Mesendoderm (in vitro differentiated cells): ENCODE measurements around the gene GPR39.
A peak's percentile ranks its signal among the peaks of the same experiment; 100 is the strongest.

Experiments used
- DNase-seq: peaks from one replicate; pipeline ENCODE4 v3.0.0; 2013
- H2AK5ac ChIP-seq: 2 replicates; pipeline ENCODE4 v1.6.1; 2013; ENCODE audit warnings: low read length, inconsistent platforms
- H2BK120ac ChIP-seq: 2 replicates; pipeline ENCODE4 v1.6.1; 2013; ENCODE audit warnings: low read depth, mild to moderate bottlenecking, low read length, moderate library complexity, mixed read lengths
- H2BK15ac ChIP-seq: replicated peaks from 2 replicates; pipeline ENCODE4 v1.6.1; 2013; ENCODE audit warnings: low read depth, mild to moderate bottlenecking, moderate library complexity
- H2BK5ac ChIP-seq: 2 replicates; pipeline ENCODE4 v1.6.1; 2013; ENCODE audit warnings: low read length, inconsistent platforms
- H3K18ac ChIP-seq: 2 replicates; pipeline ENCODE4 v1.6.1; 2013; ENCODE audit warnings: mild to moderate bottlenecking, low read length, mixed read lengths
- H3K23ac ChIP-seq: one replicate; pipeline ENCODE4 v1.6.1; 2013; ENCODE audit warnings: low read length
- H3K27ac ChIP-seq: 2 replicates; pipeline ENCODE4 v1.5.1; 2013; ENCODE audit warnings: low read depth, mild to moderate bottlenecking, inconsistent platforms, low read length, moderate library complexity
- H3K27me3 ChIP-seq: 2 replicates; pipeline ENCODE4 v1.6.1; 2013; ENCODE audit warnings: low read length, control low read depth, mild to moderate bottlenecking, inconsistent platforms; ENCODE audit not compliant: insufficient read depth, poor library complexity
- H3K36me3 ChIP-seq: 2 replicates; pipeline ENCODE4 v1.6.1; 2013; ENCODE audit warnings: low read length, inconsistent platforms; ENCODE audit not compliant: control insufficient read depth, insufficient read depth
- H3K4ac ChIP-seq: one replicate; pipeline ENCODE4 v1.6.1; 2013; ENCODE audit warnings: low read depth, mild to moderate bottlenecking, low read length, moderate library complexity
- H3K4me1 ChIP-seq: 2 replicates; pipeline ENCODE4 v1.6.1; 2013; ENCODE audit warnings: low read depth, low read length, inconsistent platforms; ENCODE audit not compliant: control insufficient read depth
- H3K4me2 ChIP-seq: 2 replicates; pipeline ENCODE4 v1.6.1; 2013; ENCODE audit warnings: low read length
- H3K4me3 ChIP-seq: 2 replicates; pipeline ENCODE4 v1.5.1; 2013; ENCODE audit warnings: mild to moderate bottlenecking, low read length
- H3K56ac ChIP-seq: one replicate; pipeline ENCODE4 v1.6.1; 2013; ENCODE audit warnings: low read length
- H3K79me1 ChIP-seq: 2 replicates; pipeline ENCODE4 v1.6.1; 2013; ENCODE audit warnings: low read length, inconsistent platforms
- H3K79me2 ChIP-seq: 2 replicates; pipeline ENCODE4 v1.6.1; 2013; ENCODE audit warnings: mild to moderate bottlenecking, low read length; ENCODE audit not compliant: control insufficient read depth, insufficient read depth
- H3K9ac ChIP-seq: 2 replicates; pipeline ENCODE4 v1.6.1; 2013; ENCODE audit warnings: low read length, inconsistent platforms
- H4K5ac ChIP-seq: one replicate; pipeline ENCODE4 v1.6.1; 2013; ENCODE audit warnings: low read length
- H4K8ac ChIP-seq: one replicate; pipeline ENCODE4 v1.6.1; 2013; ENCODE audit warnings: low read depth, mild to moderate bottlenecking, control low read depth, low read length, moderate library complexity
- WGBS: extraction: QIAGEN DNeasy Blood & Tissue Kit; methylation state at CpG from one replicate; pipeline ENCODE4 v1.1.7; 2013; ENCODE audit warnings: low lambda C conversion rate, missing lambda C conversion rate; ENCODE audit not compliant: insufficient coverage; ENCODE audit errors: extremely low coverage; 5-methylcytosine and 5-hydroxymethylcytosine counted together

The GPR39 gene

GRCh38 chr2:132374551-132374950 lies 42.1 kb upstream of the GPR39 start:
- H3K79me1 ChIP-seq = no peaks in the 10 kb centered on the region
- H3K56ac ChIP-seq = no peak overlapping the region
- H3K27me3 ChIP-seq = no peaks in the 10 kb centered on the region
- H3K18ac ChIP-seq = no peak overlapping the region
- H3K9ac ChIP-seq = no peak overlapping the region
- H2BK5ac ChIP-seq = no peak overlapping the region
- H3K4me3 ChIP-seq = no peak overlapping the region
- H2BK120ac ChIP-seq = no peak overlapping the region
- no CpG with 5 or more reads among the region's 2 CpGs for WGBS
- no peak overlapping the region for H3K4ac ChIP-seq
- H4K5ac ChIP-seq = no peak overlapping the region
- no peak overlapping the region for H3K4me2 ChIP-seq
- no peak overlapping the region for H3K23ac ChIP-seq
- no peaks in the 10 kb centered on the region for H3K36me3 ChIP-seq
- no peak overlapping the region for H2AK5ac ChIP-seq
- H3K79me2 ChIP-seq = no peaks in the 10 kb centered on the region
- H3K27ac ChIP-seq = no peak overlapping the region
- no peak overlapping the region for H4K8ac ChIP-seq
- no peaks in the 10 kb centered on the region for H3K4me1 ChIP-seq
- DNase-seq = no peak
- no peak overlapping the region for H2BK15ac ChIP-seq

GRCh38 chr2:132374961-132375360 lies 41.6 kb upstream of the GPR39 start:
- Histone ChIP-seq H3K36me3 (no peaks in the 10 kb centered on the region), H2BK120ac (no peak overlapping the region), H2AK5ac (no peak overlapping the region), H3K79me1 (no peaks in the 10 kb centered on the region), H2BK5ac (no peak overlapping the region), H3K27ac (no peak overlapping the region), H3K4ac (no peak overlapping the region), H3K18ac (no peak overlapping the region), H4K5ac (no peak overlapping the region), H4K8ac (no peak overlapping the region), H3K4me2 (no peak overlapping the region), H3K79me2 (no peaks in the 10 kb centered on the region), H3K27me3 (no peaks in the 10 kb centered on the region), H3K4me3 (no peak overlapping the region), H3K4me1 (no peaks in the 10 kb centered on the region), H2BK15ac (no peak overlapping the region), H3K56ac (no peak overlapping the region), H3K23ac (no peak overlapping the region), H3K9ac (no peak overlapping the region)
- no peak for DNase-seq
- WGBS = no CpG with 5 or more reads among the region's 1 CpG

GRCh38 chr2:132381376-132381775 lies 35.2 kb upstream of the GPR39 start:
- no peak overlapping the region for H3K18ac ChIP-seq
- no peaks in the 10 kb centered on the region for H3K36me3 ChIP-seq
- no peak overlapping the region for H3K56ac ChIP-seq
- H3K4me3 ChIP-seq = no peak overlapping the region
- H3K27ac ChIP-seq = no peak overlapping the region
- no peaks in the 10 kb centered on the region for H3K27me3 ChIP-seq
- no peaks in the 10 kb centered on the region for H3K79me2 ChIP-seq
- H2BK5ac ChIP-seq = no peak overlapping the region
- H3K79me1 ChIP-seq = no peaks in the 10 kb centered on the region
- no peak overlapping the region for H2BK120ac ChIP-seq
- no peak overlapping the region for H3K9ac ChIP-seq
- no peak for DNase-seq
- H2AK5ac ChIP-seq = no peak overlapping the region
- no peak overlapping the region for H3K4ac ChIP-seq
- peaks cover 6% of the 10 kb centered on the region for H3K4me1 ChIP-seq
- H4K5ac ChIP-seq = no peak overlapping the region
- H4K8ac ChIP-seq = no peak overlapping the region
- no peak overlapping the region for H3K23ac ChIP-seq
- H2BK15ac ChIP-seq = no peak overlapping the region
- H3K4me2 ChIP-seq = no peak overlapping the region
- no CpG with 5 or more reads among the region's 4 CpGs for WGBS

GRCh38 chr2:132383956-132384355 lies 32.6 kb upstream of the GPR39 start:
- Histone ChIP-seq H3K56ac (peak overlapping the region; percentile 65), H3K79me1 (no peaks in the 10 kb centered on the region), H3K4me1 (peaks cover 6% of the 10 kb centered on the region), H3K4me2 (no peak overlapping the region), H4K5ac (no peak overlapping the region), H3K23ac (no peak overlapping the region), H3K4me3 (no peak overlapping the region), H3K36me3 (no peaks in the 10 kb centered on the region), H4K8ac (no peak overlapping the region), H3K79me2 (no peaks in the 10 kb centered on the region), H3K18ac (no peak overlapping the region), H3K4ac (no peak overlapping the region), H2BK120ac (no peak overlapping the region), H2AK5ac (no peak overlapping the region), H3K27me3 (no peaks in the 10 kb centered on the region), H2BK15ac (no peak overlapping the region), H3K9ac (no peak overlapping the region), H3K27ac (no peak overlapping the region), H2BK5ac (no peak overlapping the region)
- no peak for DNase-seq
- WGBS = no CpG with 5 or more reads among the region's 8 CpGs

- Histone ChIP-seq H2BK5ac (no peak overlapping the region), H3K4me2 (no peak overlapping the region), H3K56ac (peak overlapping the region; percentile 65), H2BK15ac (no peak overlapping the region), H3K79me2 (no peaks in the 10 kb centered on the region), H2AK5ac (no peak overlapping the region), H4K5ac (no peak overlapping the region), H3K4me3 (no peak overlapping the region), H3K4ac (no peak overlapping the region), H3K9ac (no peak overlapping the region), H3K23ac (no peak overlapping the region), H3K79me1 (no peaks in the 10 kb centered on the region), H3K36me3 (no peaks in the 10 kb centered on the region), H3K27me3 (no peaks in the 10 kb centered on the region), H3K27ac (no peak overlapping the region), H2BK120ac (no peak overlapping the region), H3K4me1 (peaks cover 6% of the 10 kb centered on the region), H3K18ac (no peak overlapping the region), H4K8ac (no peak overlapping the region)
- WGBS = no CpG with 5 or more reads among the region's 4 CpGs
- no peak for DNase-seq
Measured at GRCh38 chr2:132384491-132385151, 32.0 kb upstream of the GPR39 start.

GRCh38 chr2:132387126-132387525 lies 29.5 kb upstream of the GPR39 start:
- H3K4ac ChIP-seq = no peak overlapping the region
- no peaks in the 10 kb centered on the region for H3K79me1 ChIP-seq
- H2BK120ac ChIP-seq = no peak overlapping the region
- H3K4me1 ChIP-seq = peaks cover 9% of the 10 kb centered on the region
- WGBS = no CpG with 5 or more reads among the region's 1 CpG
- H3K36me3 ChIP-seq = no peaks in the 10 kb centered on the region
- H3K9ac ChIP-seq = no peak overlapping the region
- no peak overlapping the region for H4K5ac ChIP-seq
- no peaks in the 10 kb centered on the region for H3K27me3 ChIP-seq
- H2BK15ac ChIP-seq = no peak overlapping the region
- no peak overlapping the region for H3K4me3 ChIP-seq
- DNase-seq = no peak
- H3K56ac ChIP-seq = no peak overlapping the region
- no peak overlapping the region for H2AK5ac ChIP-seq
- H3K27ac ChIP-seq = no peak overlapping the region
- H3K79me2 ChIP-seq = no peaks in the 10 kb centered on the region
- no peak overlapping the region for H3K4me2 ChIP-seq
- H4K8ac ChIP-seq = no peak overlapping the region
- H3K23ac ChIP-seq = no peak overlapping the region
- no peak overlapping the region for H2BK5ac ChIP-seq
- H3K18ac ChIP-seq = no peak overlapping the region
